ENCODE results near the gene GSTT4.

DNA sequence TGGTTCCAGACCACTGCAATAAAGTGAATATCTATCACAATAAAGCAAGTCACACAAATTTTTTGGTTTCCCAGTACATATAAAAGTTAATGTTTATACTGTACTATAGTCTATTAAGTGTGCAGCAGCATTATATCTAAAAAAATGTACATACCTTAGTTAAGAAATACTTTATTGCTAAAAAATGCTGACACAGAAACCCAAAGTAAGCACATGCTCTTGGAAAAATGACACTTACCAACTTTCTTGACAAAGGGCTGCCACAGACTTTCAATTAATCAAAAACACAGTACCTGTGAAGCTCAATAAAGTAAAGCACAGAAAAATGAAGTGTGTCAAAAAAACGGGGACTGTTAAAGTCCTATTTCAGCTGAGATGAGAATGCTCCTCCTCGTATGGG is 22.7 kb upstream of the GSTT4 start:
- TF ChIP-seq POLR2A (IDR thresholded peaks at IDR 0.05), result no peak
- TF ChIP-seq, protein P1, sequence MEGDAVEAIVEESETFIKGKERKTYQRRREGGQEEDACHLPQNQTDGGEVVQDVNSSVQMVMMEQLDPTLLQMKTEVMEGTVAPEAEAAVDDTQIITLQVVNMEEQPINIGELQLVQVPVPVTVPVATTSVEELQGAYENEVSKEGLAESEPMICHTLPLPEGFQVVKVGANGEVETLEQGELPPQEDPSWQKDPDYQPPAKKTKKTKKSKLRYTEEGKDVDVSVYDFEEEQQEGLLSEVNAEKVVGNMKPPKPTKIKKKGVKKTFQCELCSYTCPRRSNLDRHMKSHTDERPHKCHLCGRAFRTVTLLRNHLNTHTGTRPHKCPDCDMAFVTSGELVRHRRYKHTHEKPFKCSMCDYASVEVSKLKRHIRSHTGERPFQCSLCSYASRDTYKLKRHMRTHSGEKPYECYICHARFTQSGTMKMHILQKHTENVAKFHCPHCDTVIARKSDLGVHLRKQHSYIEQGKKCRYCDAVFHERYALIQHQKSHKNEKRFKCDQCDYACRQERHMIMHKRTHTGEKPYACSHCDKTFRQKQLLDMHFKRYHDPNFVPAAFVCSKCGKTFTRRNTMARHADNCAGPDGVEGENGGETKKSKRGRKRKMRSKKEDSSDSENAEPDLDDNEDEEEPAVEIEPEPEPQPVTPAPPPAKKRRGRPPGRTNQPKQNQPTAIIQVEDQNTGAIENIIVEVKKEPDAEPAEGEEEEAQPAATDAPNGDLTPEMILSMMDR (IDR thresholded peaks at IDR 0.05), result no peak
- no peak for TF ChIP-seq EP300 (IDR thresholded peaks at IDR 0.05; ENCODE audit: low read depth)
- no peak for TF ChIP-seq POLR2AphosphoS5 (IDR thresholded peaks at IDR 0.05)

Data from transverse colon (tissue), 4 donors.